Measurements from ENCODE around the gene AHCTF1. TPM values are rescaled to one million over a fixed set of nuclear protein-coding genes. Genes with fewer than 3 reads are reported as not detected.
"Not testable (repeated sequence)": the region's sequence is repeated elsewhere in the genome, so short reads cannot be mapped to it uniquely, and the experiment has no call there.

The AHCTF1 gene
- total RNA-seq, 1 donor from 2014 or later: 40.4 TPM

GRCh38 chr1:246843876-246844275 is 87.9 kb downstream of the AHCTF1 start:
- Mint-ChIP-seq H3K27ac (ENCODE audit: unreplicated experiment) (no peak overlapping the region), H3K27me3 (ENCODE audit: low read depth) (no peaks in the 10 kb centered on the region), H3K9me3 (no peaks in the 10 kb centered on the region), H3K4me3 (no peak overlapping the region), H3K36me3 (ENCODE audit: low read depth) (peaks cover 19% of the 10 kb centered on the region), H3K4me1 (no peaks in the 10 kb centered on the region)
- no peak for TF ChIP-seq CTCF (conservative IDR thresholded peaks at IDR 0.05)
- DNase-seq (ENCODE audit: low read depth, low spot score): no peak

GRCh38 chr1:246840761-246841160 is 91.0 kb downstream of the AHCTF1 start:
- peaks cover 14% of the 10 kb centered on the region for H3K36me3 Mint-ChIP-seq (ENCODE audit: low read depth)
- not testable (repeated sequence) for DNase-seq (ENCODE audit: low read depth, low spot score); H3K27me3 Mint-ChIP-seq (ENCODE audit: low read depth); H3K9me3 Mint-ChIP-seq; H3K4me3 Mint-ChIP-seq; H3K4me1 Mint-ChIP-seq; H3K27ac Mint-ChIP-seq (ENCODE audit: unreplicated experiment)

GRCh38 chr1:246838118-246838456 is 93.7 kb downstream of the AHCTF1 start:
- Mint-ChIP-seq H3K36me3 (ENCODE audit: low read depth) (peaks cover 8% of the 10 kb centered on the region), H3K4me3 (no peak overlapping the region), H3K4me1 (no peaks in the 10 kb centered on the region), H3K9me3 (peaks cover 4% of the 10 kb centered on the region), H3K27me3 (ENCODE audit: low read depth) (no peaks in the 10 kb centered on the region), H3K27ac (ENCODE audit: unreplicated experiment) (no peak overlapping the region)
- no peak for DNase-seq (ENCODE audit: low read depth, low spot score)
- no peak for TF ChIP-seq CTCF (conservative IDR thresholded peaks at IDR 0.05)

GRCh38 chr1:246837418-246838117 is 94.2 kb downstream of the AHCTF1 start:
- no peaks in the 10 kb centered on the region for H3K27me3 Mint-ChIP-seq (ENCODE audit: low read depth)
- no peaks in the 10 kb centered on the region for H3K4me1 Mint-ChIP-seq
- DNase-seq (ENCODE audit: low read depth, low spot score): no peak
- H3K27ac Mint-ChIP-seq (ENCODE audit: unreplicated experiment): no peak overlapping the region
- peaks cover 5% of the 10 kb centered on the region for H3K36me3 Mint-ChIP-seq (ENCODE audit: low read depth)
- H3K9me3 Mint-ChIP-seq: peaks cover 4% of the 10 kb centered on the region
- no peak for TF ChIP-seq CTCF (conservative IDR thresholded peaks at IDR 0.05)
- H3K4me3 Mint-ChIP-seq: no peak overlapping the region

- peaks cover 3% of the 10 kb centered on the region for H3K4me1 Mint-ChIP-seq
- no peak for DNase-seq (ENCODE audit: low read depth, low spot score)
- no peak overlapping the region for H3K27ac Mint-ChIP-seq (ENCODE audit: unreplicated experiment)
- H3K4me3 Mint-ChIP-seq: no peak overlapping the region
- peaks cover 5% of the 10 kb centered on the region for H3K36me3 Mint-ChIP-seq (ENCODE audit: low read depth)
- peaks cover 4% of the 10 kb centered on the region for H3K9me3 Mint-ChIP-seq
- TF ChIP-seq CTCF (conservative IDR thresholded peaks at IDR 0.05): no peak
- no peaks in the 10 kb centered on the region for H3K27me3 Mint-ChIP-seq (ENCODE audit: low read depth)
Measured at GRCh38 chr1:246836209-246836966, 95.4 kb downstream of the AHCTF1 start.

GRCh38 chr1:246831543-246831942 is 100.2 kb downstream of the AHCTF1 start:
- no peak for TF ChIP-seq CTCF (conservative IDR thresholded peaks at IDR 0.05)

More at GRCh38 chr1:246831543-246831942, 100.2 kb downstream of the AHCTF1 start:
- Mint-ChIP-seq H3K27ac (ENCODE audit: unreplicated experiment) (no peak overlapping the region), H3K27me3 (ENCODE audit: low read depth) (no peaks in the 10 kb centered on the region), H3K9me3 (peaks cover 19% of the 10 kb centered on the region), H3K4me1 (peaks cover 12% of the 10 kb centered on the region), H3K4me3 (no peak overlapping the region), H3K36me3 (ENCODE audit: low read depth) (peaks cover 15% of the 10 kb centered on the region)
- DNase-seq (ENCODE audit: low read depth, low spot score): no peak

All from neural crest cell (in vitro differentiated cells).